ENCODE data around the gene MED8.
A peak's percentile ranks its signal among the peaks of the same experiment; 100 is the strongest.

Gene MED8

DNA sequence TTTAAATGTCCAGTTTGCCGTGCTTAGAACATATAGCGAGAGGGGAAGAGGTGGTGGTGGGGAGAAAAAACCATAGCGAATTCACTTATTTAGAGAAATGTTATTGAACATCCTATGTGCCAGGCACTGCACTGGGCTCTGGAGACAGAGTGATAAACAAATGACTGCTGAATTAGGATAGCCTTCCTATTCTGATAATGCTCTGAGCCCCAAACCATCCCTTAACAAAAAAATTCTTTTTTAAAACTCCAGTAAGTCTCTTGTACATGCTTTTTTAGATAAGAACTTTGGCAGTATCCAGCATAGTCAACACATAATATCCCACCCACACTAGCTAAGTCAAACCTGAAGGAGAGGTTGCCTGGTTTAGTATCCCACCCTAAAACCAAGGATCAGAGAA lies 8.6 kb upstream of the MED8 start:
- H3K36me3 ChIP-seq (ENCODE audit: low read depth): peaks cover 28% of the 10 kb centered on the region
- DNase-seq (ENCODE audit: low spot score) (no peak), ATAC-seq (ENCODE audit: low read depth) (no peak)
- no peaks in the 10 kb centered on the region for H3K27me3 ChIP-seq (ENCODE audit: insufficient read depth, poor library complexity, severe bottlenecking)
- TF ChIP-seq, protein P1, sequence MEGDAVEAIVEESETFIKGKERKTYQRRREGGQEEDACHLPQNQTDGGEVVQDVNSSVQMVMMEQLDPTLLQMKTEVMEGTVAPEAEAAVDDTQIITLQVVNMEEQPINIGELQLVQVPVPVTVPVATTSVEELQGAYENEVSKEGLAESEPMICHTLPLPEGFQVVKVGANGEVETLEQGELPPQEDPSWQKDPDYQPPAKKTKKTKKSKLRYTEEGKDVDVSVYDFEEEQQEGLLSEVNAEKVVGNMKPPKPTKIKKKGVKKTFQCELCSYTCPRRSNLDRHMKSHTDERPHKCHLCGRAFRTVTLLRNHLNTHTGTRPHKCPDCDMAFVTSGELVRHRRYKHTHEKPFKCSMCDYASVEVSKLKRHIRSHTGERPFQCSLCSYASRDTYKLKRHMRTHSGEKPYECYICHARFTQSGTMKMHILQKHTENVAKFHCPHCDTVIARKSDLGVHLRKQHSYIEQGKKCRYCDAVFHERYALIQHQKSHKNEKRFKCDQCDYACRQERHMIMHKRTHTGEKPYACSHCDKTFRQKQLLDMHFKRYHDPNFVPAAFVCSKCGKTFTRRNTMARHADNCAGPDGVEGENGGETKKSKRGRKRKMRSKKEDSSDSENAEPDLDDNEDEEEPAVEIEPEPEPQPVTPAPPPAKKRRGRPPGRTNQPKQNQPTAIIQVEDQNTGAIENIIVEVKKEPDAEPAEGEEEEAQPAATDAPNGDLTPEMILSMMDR (IDR thresholded peaks at IDR 0.05; ENCODE audit: poor library complexity, severe bottlenecking): no peak
- H3K27ac ChIP-seq (ENCODE audit: poor library complexity, severe bottlenecking): no peak overlapping the region
- no peaks in the 10 kb centered on the region for H3K9me3 ChIP-seq (ENCODE audit: severe bottlenecking)
- H3K4me3 ChIP-seq (ENCODE audit: severe bottlenecking): no peak overlapping the region
- H3K4me1 ChIP-seq (ENCODE audit: insufficient read depth, poor library complexity, severe bottlenecking): no peaks in the 10 kb centered on the region

DNA sequence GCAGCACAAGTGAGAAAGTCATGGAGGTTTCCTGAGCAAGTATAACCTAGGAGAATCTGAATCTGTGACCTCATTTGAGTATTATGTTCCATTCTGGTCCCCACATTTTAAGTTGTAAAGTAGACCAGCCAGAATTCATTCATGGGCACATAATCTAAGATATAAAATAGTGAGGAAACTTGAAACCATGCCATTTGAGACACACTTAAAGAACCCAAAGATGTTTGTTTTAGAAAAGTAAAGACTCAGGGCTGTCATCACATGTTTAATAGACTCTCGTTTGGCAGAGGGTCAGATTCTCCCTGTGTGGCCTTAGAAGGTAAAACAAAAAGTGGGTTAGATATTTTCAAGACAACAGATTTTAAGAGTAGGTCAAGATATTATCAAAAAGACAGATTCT lies 6.5 kb upstream of the MED8 start:
- Histone ChIP-seq H3K9me3 (ENCODE audit: severe bottlenecking) (no peaks in the 10 kb centered on the region), H3K27me3 (ENCODE audit: insufficient read depth, poor library complexity, severe bottlenecking) (no peaks in the 10 kb centered on the region), H3K36me3 (ENCODE audit: low read depth) (peaks cover 21% of the 10 kb centered on the region), H3K4me3 (ENCODE audit: severe bottlenecking) (no peak overlapping the region), H3K27ac (ENCODE audit: poor library complexity, severe bottlenecking) (no peak overlapping the region), H3K4me1 (ENCODE audit: insufficient read depth, poor library complexity, severe bottlenecking) (no peaks in the 10 kb centered on the region)
- DNase-seq (ENCODE audit: low spot score) (no peak), ATAC-seq (ENCODE audit: low read depth) (no peak)
- TF ChIP-seq, protein P1 (IDR thresholded peaks at IDR 0.05; ENCODE audit: poor library complexity, severe bottlenecking): no peak

DNA sequence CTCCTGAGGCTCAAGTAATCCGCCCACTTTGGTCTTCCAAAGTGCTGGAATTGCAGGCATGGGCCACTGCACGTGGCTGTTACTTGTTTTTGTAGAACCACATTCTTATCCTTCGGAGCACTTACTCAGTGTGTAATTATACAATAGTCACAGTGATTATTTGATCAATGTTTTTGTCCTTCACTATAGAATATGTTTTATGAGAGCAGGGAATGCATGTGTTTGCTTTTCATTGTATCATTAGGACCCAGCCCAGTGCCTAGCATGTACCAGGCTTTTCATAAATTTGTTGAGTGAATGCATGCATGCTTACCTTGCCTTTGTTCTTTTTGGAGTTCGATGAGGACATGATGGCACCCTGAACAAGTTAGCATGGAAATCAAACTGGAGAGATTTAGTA lies 5.9 kb upstream of the MED8 start:
- TF ChIP-seq, protein P1 (IDR thresholded peaks at IDR 0.05; ENCODE audit: poor library complexity, severe bottlenecking): no peak
- no peak overlapping the region for H3K4me3 ChIP-seq (ENCODE audit: severe bottlenecking)
- H3K27me3 ChIP-seq (ENCODE audit: insufficient read depth, poor library complexity, severe bottlenecking): no peaks in the 10 kb centered on the region
- H3K9me3 ChIP-seq (ENCODE audit: severe bottlenecking): no peaks in the 10 kb centered on the region
- ATAC-seq (ENCODE audit: low read depth) (no peak), DNase-seq (ENCODE audit: low spot score) (no peak)
- no peak overlapping the region for H3K27ac ChIP-seq (ENCODE audit: poor library complexity, severe bottlenecking)
- H3K36me3 ChIP-seq (ENCODE audit: low read depth): peaks cover 21% of the 10 kb centered on the region
- H3K4me1 ChIP-seq (ENCODE audit: insufficient read depth, poor library complexity, severe bottlenecking): no peaks in the 10 kb centered on the region

GRCh38 chr1:43392702-43393101 lies 3.1 kb upstream of the MED8 start:
- Histone ChIP-seq H3K27ac (ENCODE audit: poor library complexity, severe bottlenecking) (no peak overlapping the region), H3K4me1 (ENCODE audit: insufficient read depth, poor library complexity, severe bottlenecking) (peaks cover 7% of the 10 kb centered on the region), H3K9me3 (ENCODE audit: severe bottlenecking) (no peaks in the 10 kb centered on the region), H3K36me3 (ENCODE audit: low read depth) (peaks cover 29% of the 10 kb centered on the region), H3K27me3 (ENCODE audit: insufficient read depth, poor library complexity, severe bottlenecking) (no peaks in the 10 kb centered on the region), H3K4me3 (ENCODE audit: severe bottlenecking) (no peak overlapping the region)
- ATAC-seq (ENCODE audit: low read depth) (no peak), DNase-seq (ENCODE audit: low spot score) (no peak)
- TF ChIP-seq, protein P1 (IDR thresholded peaks at IDR 0.05; ENCODE audit: poor library complexity, severe bottlenecking): no peak

DNA sequence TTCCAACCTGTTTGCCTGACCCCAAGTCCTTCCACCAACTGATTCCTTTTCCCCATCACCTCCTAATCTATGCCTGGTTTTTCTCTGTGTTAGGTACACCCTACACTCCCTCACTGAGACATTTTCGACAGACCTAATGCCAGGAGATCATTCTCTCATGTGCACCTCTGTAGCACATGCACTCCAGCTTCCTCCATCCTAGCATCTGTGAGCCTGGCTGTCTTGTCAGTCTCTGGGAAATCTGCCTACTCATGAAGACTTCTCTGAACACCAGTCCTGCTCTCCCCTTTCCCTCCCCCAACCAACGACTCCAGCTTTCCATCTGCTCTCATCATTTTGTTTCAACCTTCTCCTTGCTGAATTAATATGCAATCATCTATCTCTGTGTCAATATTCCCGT lies 987 bp downstream of the MED8 start:
- ATAC-seq (ENCODE audit: low read depth) (no peak), DNase-seq (ENCODE audit: low spot score) (no peak)
- peaks cover 52% of the 10 kb centered on the region for H3K36me3 ChIP-seq (ENCODE audit: low read depth)
- TF ChIP-seq, protein P1 (IDR thresholded peaks at IDR 0.05; ENCODE audit: poor library complexity, severe bottlenecking): no peak
- peaks cover 7% of the 10 kb centered on the region for H3K4me1 ChIP-seq (ENCODE audit: insufficient read depth, poor library complexity, severe bottlenecking)
- H3K4me3 ChIP-seq (ENCODE audit: severe bottlenecking): peak overlapping the region; percentile 84
- H3K27me3 ChIP-seq (ENCODE audit: insufficient read depth, poor library complexity, severe bottlenecking): no peaks in the 10 kb centered on the region
- H3K27ac ChIP-seq (ENCODE audit: poor library complexity, severe bottlenecking): peak overlapping the region; percentile 48
- no peaks in the 10 kb centered on the region for H3K9me3 ChIP-seq (ENCODE audit: severe bottlenecking)
